WI38 (cell line): Measurements from ENCODE around the gene HMOX1.
A peak's percentile ranks its signal among the peaks of the same experiment; 100 is the strongest.
"Not testable (repeated sequence)": the region's sequence is repeated elsewhere in the genome, so short reads cannot be mapped to it uniquely, and the experiment has no call there.

Experiments used
- H3K4me3 ChIP-seq: 2 replicates; pipeline ENCODE4 v1.5.1; 2011; ENCODE audit warnings: low read depth, mild to moderate bottlenecking, control low read depth, low read length
- CTCF ChIP-seq: IDR thresholded peaks from 2 replicates; pipeline ENCODE4 v1.5.1; 2012; ENCODE audit warnings: low read depth, mild to moderate bottlenecking, control low read depth, low read length

Gene HMOX1

GRCh38 chr22:35394810-35395563 is 14.1 kb downstream of the HMOX1 start:
- TF ChIP-seq CTCF = no peak
- no peak overlapping the region for H3K4me3 ChIP-seq

DNA sequence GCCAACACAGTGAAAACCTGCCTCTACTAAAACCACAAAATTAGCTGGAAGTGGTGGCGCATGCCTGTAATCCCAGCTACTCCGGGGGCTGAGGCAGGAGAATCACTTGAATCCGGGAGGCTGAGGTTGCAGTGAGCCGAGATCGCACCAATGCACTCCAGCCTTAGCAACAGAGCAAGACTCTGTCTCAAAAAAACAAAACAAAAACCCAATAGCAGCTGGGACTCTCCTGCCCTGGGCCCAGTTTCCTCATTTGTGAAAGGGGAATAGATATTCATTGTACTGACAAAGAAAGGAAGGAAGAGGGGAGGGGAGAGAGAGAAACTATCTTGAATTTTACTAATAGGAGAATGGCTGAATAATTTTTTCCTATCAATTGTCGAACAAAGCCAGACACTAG is 15.7 kb downstream of the HMOX1 start:
- H3K4me3 ChIP-seq = not testable (repeated sequence)

- no peak for TF ChIP-seq CTCF
- H3K4me3 ChIP-seq = no peak overlapping the region
Observed at GRCh38 chr22:35397095-35397904, 16.4 kb downstream of the HMOX1 start.

DNA sequence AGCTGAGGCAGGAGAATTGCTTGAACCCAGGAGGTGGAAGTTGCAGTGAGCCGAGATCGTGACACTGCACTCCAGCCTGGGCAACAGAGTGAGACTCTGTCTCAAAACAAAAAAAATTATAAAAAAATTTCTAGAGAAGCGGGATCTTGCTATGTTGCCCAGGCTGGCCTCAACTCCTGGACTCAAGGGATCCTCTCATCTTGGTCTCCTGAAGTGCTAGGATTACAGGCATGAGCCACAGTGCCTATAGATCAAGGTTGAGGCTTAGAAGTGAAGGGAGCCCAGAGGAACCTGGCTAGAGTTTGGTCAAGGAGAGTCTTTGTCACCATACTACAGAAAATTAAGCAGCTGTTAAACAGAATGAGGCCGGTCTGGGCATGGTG is 17.7 kb downstream of the HMOX1 start:
- H3K4me3 ChIP-seq = no peak overlapping the region
- TF ChIP-seq CTCF = no peak

- H3K4me3 ChIP-seq = peak overlapping the region; percentile 76
- no peak for TF ChIP-seq CTCF
Observed at GRCh38 chr22:35399114-35399677, 18.3 kb downstream of the HMOX1 start.

- no peak for TF ChIP-seq CTCF
Observed at GRCh38 chr22:35399678-35400500, 19.0 kb downstream of the HMOX1 start, which contains the start of gene MCM5. TSS of gene MCM5 (plus strand) at chr22:35400140. CDS start at chr22:35400439, 299 bp downstream.

DNA sequence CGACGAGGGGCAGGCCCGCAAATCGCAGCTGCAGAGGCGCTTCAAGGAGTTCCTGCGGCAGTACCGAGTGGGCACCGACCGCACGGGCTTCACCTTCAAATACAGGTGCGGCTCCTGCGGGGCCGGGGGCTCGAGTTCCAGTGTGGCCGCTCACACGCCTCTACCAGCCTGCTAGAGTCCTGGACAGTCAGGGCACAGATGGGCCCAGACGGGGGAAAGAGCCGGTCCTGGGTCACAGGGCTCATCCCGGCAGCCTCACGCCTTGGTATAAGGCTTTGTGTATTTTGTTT is 19.6 kb downstream of the HMOX1 start:
- H3K4me3 ChIP-seq = peak overlapping the region; percentile 76
- TF ChIP-seq CTCF = no peak

More at GRCh38 chr22:35399678-35400500, 19.0 kb downstream of the HMOX1 start, which contains the start of gene MCM5:
- peak within 1 kb of the TSS; percentile 76 for H3K4me3 ChIP-seq
